Hematopoietic multipotent progenitor cell treated with erythropoietin and hydrocortisone succinate and interleukin-3 and kit ligand, for 8 days (in vitro differentiated cells): ENCODE data around the gene FAP.
A peak's percentile ranks its signal among the peaks of the same experiment; 100 is the strongest.

Source experiments
- DNase-seq: peaks from one replicate; pipeline ENCODE4 v3.0.0-alpha.2; 2015

The FAP gene

GRCh38 chr2:162123806-162124758 lies 119.2 kb downstream of the FAP start:
- DNase-seq: peak; percentile 76
